Esophagus mucosa (tissue), 1 donor: Measurements from ENCODE around the gene SLC15A3. TPM values are rescaled to one million over a fixed set of nuclear protein-coding genes. Genes with fewer than 3 reads are reported as not detected.
A peak's percentile ranks its signal among the peaks of the same experiment; 100 is the strongest.

Source experiments
- ATAC-seq: fragments of 200-7000 bp; cut with Tn5 transposase; one replicate; pipeline ENCODE4 v1.9.1; 2020
- total RNA-seq: library from RNA; stranded (reverse); gene quantifications from one replicate; pipeline ENCODE4 v1.2.4, GENCODE V29; 2023
- donor health status: DM: yes; HTN: yes; CAD: no.

SLC15A3 gene
- total RNA-seq, 1 donor from 2014 or later, result 3.9 TPM

- no peak for ATAC-seq
Observed at GRCh38 chr11:60944490-60945294, 7.3 kb downstream of the SLC15A3 start.

GRCh38 chr11:60942970-60943565, 8.9 kb downstream of the SLC15A3 start:
- peak; percentile 96 for ATAC-seq

- ATAC-seq, result peak; percentile 59
Observed at GRCh38 chr11:60942219-60942618, 9.8 kb downstream of the SLC15A3 start.

DNA sequence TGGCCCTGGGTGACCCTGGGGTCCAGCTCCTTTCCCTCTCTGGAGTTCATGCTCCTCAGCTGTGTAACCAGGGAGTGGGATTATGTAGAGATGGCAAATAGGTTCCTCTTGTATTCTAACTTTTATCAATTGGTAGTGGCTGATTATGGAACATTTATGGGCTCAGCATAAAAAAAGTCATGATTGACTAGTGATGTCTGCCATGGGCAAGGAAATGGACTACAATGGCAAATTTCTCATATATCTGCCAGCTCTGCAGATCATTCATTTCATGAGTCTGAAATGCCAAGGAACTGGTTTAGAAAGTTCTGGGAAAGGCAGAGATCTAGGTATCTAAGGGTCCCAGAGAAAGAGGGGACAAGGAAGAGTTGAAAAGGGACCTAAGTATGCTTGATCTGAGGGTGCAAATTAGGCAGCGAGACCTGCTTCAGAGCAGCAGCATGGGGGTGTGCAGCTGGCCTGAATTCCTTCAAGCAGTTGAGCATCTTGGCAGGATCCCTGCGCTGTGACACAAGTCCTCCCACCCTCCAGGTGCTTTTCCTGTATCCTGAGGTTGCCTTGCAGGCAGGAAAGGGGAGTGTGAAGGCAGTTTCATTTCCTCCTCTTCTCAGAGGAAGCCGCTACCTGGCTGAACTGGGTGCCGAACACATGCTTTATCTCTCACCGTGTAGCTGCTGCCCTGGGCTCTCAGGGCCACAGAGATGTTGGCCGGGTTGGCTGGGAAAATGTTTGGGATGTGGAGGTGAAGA, 10.4 kb downstream of the SLC15A3 start:
- no peak for ATAC-seq

- ATAC-seq, result peak; percentile 32
Observed at GRCh38 chr11:60939855-60940254, 12.1 kb downstream of the SLC15A3 start.

- ATAC-seq, result no peak
Observed at GRCh38 chr11:60939301-60939700, 12.7 kb downstream of the SLC15A3 start.

GRCh38 chr11:60938500-60938899, 13.5 kb downstream of the SLC15A3 start:
- no peak for ATAC-seq

DNA sequence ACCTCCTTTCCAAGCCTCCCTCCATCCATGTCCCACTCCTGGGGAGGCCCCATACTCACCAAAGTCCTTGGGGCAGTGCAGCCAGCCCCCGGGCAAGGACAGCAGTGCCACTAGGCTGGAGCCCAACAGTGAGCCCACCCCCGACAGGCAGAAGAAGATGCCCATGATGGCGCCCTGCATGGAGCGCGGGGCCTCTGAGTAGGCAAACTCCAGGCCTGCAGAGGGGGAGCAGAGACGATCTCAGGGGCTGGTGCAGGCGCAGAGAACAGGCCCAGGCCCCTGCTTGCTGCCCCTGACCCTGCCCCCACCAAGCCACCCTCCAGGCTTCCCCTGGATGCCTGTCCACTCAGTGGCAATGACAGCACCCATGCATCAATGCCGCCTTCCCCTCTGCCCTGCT, 14.2 kb downstream of the SLC15A3 start:
- ATAC-seq, result no peak

DNA sequence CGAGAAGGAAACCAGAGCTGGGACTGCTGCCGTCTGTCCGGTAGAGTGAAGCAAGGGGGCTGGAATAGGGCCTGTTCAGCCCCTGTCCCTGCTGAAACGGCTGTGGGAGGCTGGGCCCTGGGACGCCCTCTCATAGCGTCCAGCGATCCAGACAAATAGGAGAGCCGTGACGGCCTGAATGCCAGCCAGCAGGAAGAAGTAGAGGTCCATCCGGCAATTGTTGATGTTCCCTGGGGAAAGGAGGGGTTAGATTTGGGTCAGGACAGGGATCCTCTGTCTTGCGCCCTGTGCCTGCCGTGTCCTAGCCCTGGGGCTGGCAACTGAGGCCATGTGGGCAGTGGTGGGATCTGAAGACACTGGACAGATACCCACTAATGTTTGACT, 14.8 kb downstream of the SLC15A3 start:
- ATAC-seq, result no peak

- ATAC-seq, result no peak
Observed at GRCh38 chr11:60936467-60937143, 15.4 kb downstream of the SLC15A3 start.

DNA sequence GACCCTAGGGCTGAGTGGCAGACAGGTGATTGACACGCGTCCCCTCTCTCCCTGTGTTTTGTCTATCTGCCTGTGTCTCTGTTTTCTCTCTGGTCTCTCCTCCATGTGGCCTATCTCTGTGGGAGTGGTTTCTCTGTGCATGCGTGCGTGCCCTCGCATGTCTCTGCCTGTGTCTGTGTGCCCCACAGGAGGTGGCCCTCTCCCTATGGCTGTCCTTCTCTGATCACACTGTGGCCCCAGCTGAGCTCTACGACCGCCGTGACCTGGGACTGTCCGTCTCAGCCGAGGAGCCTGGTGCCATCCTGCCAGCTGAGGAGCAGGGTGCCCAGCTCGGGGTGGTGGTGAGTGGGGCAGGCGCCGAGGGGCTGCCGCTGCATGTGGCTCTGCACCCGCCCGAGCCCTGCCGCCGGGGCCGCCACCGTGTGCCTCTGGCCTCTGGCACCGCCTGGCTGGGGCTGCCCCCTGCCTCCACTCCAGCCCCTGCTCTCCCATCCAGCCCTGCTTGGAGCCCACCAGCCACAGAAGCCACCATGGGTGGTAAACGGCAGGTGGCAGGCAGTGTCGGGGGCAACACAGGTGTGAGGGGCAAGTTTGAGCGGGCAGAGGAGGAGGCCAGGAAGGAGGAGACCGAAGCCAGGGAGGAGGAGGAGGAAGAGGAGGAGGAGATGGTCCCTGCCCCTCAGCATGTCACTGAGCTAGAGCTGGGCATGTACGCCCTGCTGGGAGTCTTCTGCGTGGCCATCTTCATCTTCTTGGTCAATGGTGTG, 16.1 kb downstream of the SLC15A3 start:
- peak; percentile 39 for ATAC-seq

DNA sequence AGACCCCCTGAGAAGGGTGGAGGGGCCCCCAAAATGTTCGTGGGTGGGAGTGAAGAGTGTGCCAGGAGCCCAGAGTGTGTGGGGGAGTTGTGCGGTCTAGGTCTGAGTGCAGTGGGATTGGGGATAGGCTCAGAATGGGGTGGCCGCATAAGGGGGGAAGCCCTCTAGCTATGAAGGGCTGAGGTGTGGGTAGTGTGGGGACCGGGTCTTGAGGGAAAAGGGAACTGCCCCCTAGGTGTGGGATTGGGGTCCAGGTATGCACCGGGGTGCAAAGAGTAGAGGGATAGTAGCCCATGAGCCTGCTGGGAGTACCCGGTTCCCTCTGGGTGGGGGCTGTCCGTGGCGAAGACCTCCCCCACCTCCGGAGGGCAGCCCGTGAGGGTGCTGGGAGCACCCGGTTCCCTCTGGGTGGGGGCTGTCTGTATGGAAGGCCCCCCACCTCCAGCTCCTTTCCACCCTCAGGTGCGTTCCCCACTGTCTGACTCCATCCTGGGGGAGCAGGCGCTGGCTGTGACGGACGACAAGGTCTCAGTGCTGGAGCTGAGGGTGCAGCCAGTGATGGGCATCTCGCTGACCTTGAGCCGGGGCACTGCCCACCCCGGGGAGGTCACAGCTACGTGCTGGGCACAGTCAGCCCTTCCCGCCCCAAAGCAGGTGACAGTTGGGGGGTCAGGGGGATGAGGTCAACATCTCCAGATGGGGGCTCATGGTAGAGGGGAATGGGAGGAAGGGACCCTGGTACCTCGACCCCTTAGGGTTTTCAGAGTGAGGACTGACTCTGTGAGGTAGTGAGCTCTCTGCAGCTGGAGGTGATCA, 17.0 kb downstream of the SLC15A3 start:
- no peak for ATAC-seq

GRCh38 chr11:60934124-60934789, 17.7 kb downstream of the SLC15A3 start:
- ATAC-seq, result no peak

DNA sequence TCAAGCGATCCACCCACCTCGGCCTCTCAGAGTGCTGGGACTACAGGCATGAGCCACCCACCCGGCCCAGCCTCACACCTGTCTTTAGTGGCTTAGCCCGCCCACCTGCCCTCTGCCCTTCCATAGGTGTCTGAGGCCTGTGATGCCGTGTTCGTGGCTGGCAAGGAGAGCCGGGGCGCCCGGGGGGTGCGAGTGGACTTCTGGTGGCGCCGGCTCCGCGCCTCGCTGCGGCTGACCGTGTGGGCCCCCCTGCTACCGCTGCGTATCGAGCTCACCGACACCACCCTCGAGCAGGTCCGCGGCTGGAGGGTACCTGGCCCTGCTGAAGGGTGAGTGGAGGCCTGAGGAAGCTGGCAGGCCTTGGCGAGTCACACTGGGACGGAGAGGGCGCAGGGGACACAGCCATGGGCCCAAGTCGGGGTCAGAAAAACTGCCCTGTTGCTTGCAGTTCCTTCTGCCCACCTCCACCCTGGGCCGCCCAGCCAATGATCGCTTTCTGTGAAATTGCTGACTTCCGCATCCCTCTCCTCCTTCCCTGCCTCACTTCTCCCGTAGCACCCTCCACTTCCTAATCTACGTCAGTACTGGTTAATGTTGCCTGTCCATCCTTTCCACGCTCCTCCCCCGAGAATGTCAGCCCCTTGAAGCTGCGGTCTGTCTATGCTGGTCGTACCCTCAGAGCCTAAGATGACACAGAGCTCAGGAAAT, 18.4 kb downstream of the SLC15A3 start:
- no peak for ATAC-seq

DNA sequence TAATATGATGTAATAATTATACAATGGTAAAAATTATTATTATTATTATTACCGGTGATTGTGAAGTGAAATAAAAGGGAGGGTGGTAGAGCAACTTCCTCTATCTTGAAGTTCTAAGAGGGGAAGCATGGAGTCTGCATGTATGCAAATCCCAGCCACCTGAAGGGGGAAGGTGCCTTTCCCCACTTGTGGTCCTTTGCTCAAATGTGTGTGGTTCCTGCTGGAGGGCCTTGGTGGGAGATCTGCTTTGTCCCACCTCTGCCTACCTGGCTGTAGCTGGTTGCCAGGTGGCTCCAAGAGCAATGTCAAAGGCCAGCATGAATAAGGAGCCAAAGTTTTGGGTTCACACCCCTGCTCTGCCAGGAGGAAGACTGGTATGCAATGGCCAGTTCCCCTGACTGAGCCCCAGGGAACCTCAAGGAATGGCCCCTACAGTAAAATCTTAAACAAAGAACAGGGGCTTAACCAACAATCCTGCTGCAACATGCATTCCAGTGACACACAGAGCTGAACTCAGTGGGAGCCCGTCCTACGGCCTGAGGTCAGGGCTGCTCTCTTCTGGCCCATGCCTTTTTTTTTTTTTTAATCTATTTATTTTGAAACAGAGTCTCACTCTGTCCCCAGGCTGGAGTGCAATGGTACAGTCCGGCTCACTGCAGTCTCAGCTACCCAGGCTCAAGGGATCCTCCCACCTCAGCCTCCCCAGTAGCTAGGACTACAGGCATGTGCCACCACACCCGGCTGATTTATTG, 19.2 kb downstream of the SLC15A3 start:
- ATAC-seq, result peak; percentile 14

DNA sequence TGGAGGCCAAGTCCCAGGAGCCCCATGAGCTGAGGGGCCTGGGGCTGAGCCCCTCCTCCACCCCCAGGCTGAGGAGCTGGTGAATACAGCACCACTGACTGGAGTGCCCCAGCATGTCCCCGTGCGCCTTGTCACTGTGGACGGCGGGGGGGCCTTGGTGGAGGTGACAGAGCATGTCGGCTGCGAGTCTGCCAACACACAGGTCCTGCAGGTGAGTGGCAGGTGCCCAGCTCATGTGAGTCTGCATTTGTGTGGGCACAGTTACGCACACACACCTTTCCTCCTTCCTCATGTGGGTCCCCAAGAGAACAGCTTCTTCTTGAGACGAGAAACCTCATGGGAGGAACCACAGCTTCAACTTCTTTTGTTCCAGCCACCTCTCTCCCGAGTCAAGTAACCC, 20.1 kb downstream of the SLC15A3 start:
- peak; percentile 22 for ATAC-seq

GRCh38 chr11:60930394-60930793, 21.6 kb downstream of the SLC15A3 start:
- ATAC-seq, result no peak

- no peak for ATAC-seq
Observed at GRCh38 chr11:60929764-60930163, 22.2 kb downstream of the SLC15A3 start.

DNA sequence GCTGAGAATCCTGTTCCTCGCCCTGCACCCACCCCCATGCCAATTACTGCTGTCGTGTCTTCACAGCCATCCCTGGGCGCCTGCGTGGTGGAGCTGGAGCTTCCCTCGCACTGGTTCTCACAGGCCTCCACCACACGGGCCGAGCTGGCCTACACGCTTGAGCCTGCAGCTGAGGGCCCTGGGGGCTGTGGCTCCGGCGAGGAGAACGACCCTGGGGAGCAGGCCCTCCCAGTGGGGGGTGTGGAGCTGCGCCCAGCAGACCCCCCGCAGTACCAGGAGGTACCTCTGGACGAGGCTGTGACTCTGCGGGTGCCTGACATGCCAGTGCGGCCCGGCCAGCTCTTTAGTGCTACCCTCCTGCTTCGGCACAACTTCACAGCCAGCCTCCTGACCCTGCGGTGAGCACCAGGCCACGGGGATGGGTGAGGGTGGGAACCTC, 23.4 kb downstream of the SLC15A3 start:
- no peak for ATAC-seq
